Fibroblast of lung (primary cell): ENCODE measurements around the gene NEK10. TPM values are rescaled to one million over a fixed set of nuclear protein-coding genes. Genes with fewer than 3 reads are reported as not detected.

Experiments
- DNase-seq, 2 donors: peaks; one replicate each; pipeline versions ENCODE4 v3.0.0 to v3.0.0-alpha.2; 2010; ENCODE audit warnings: low read depth in 2 of 2
- H2AFZ ChIP-seq: 2 replicates; pipeline ENCODE4 v1.5.1; 2012; ENCODE audit warnings: low read length, control low read depth, inconsistent platforms
- H3K27ac ChIP-seq: 2 replicates; pipeline ENCODE4 v1.5.1; 2011; ENCODE audit warnings: low read length, control low read depth; ENCODE audit not compliant: insufficient read depth
- H3K27me3 ChIP-seq: 2 replicates; pipeline ENCODE4 v1.5.1; 2011; ENCODE audit warnings: mild to moderate bottlenecking, low read length; ENCODE audit not compliant: control insufficient read depth, insufficient read depth
- H3K36me3 ChIP-seq: 2 replicates; pipeline ENCODE4 v1.5.1; 2011; ENCODE audit warnings: low read length; ENCODE audit not compliant: control insufficient read depth, insufficient read depth
- H3K4me1 ChIP-seq: 2 replicates; pipeline ENCODE4 v1.5.1; 2011; ENCODE audit warnings: low read length; ENCODE audit not compliant: control insufficient read depth, insufficient read depth; ENCODE audit errors: extremely low read depth
- H3K4me2 ChIP-seq: 2 replicates; pipeline ENCODE4 v1.5.1; 2011; ENCODE audit warnings: low read length, control low read depth; ENCODE audit not compliant: insufficient read depth; ENCODE audit errors: extremely low read depth
- H3K4me3 ChIP-seq, 4 experiments: fragments of 200-600 bp in 1 of 4; sonication (generic) in 1 of 4; replicated peaks in 1 of 4; 2 replicates each; pipeline ENCODE4 v1.5.1; 2011 to 2016; ENCODE audit warnings: low read length in 4 of 4, low read depth in 3 of 4, mild to moderate bottlenecking in 3 of 4, control low read depth in 2 of 4, inconsistent platforms in 1 of 4, mixed read lengths in 1 of 4; ENCODE audit not compliant: insufficient read depth in 1 of 4; ENCODE audit errors: control extremely low read depth in 1 of 4
- H3K79me2 ChIP-seq: 2 replicates; pipeline ENCODE4 v1.5.1; 2012; ENCODE audit warnings: mild to moderate bottlenecking, low read length, inconsistent platforms; ENCODE audit not compliant: control insufficient read depth, insufficient read depth
- H3K9ac ChIP-seq: 2 replicates; pipeline ENCODE4 v1.5.1; 2011; ENCODE audit warnings: mild to moderate bottlenecking, low read length, control low read depth; ENCODE audit not compliant: insufficient read depth
- H3K9me3 ChIP-seq: 2 replicates; pipeline ENCODE4 v1.5.1; 2012; ENCODE audit warnings: low read depth, low read length; ENCODE audit not compliant: control insufficient read depth, insufficient read depth
- H4K20me1 ChIP-seq: 2 replicates; pipeline ENCODE4 v1.5.1; 2011; ENCODE audit warnings: low read length; ENCODE audit not compliant: control insufficient read depth, insufficient read depth; ENCODE audit errors: extremely low read depth
- EZH2 ChIP-seq: IDR thresholded peaks from 2 replicates; pipeline ENCODE4 v1.5.1; 2012; ENCODE audit warnings: low read length, control low read depth, mild to moderate bottlenecking; ENCODE audit errors: missing control alignments
- polyA plus RNA-seq, 2 donors: library from polyadenylated mRNA; depleted of rRNA in 1 of 2; stranded (reverse) in 1 of 2; unstranded in 1 of 2; fragments of >200 nt; gene quantifications; 2 replicates each; pipeline ENCODE4 v1.2.1, GENCODE V29; 2011 to 2012; ENCODE audit warnings: missing spikeins in 1 of 2
- total RNA-seq: library from RNA; depleted of rRNA; stranded (reverse); fragments of >200 nt; gene quantifications from 2 replicates; pipeline ENCODE4 v1.2.1, GENCODE V29; 2014
- TF ChIP-seq, protein P1 (sequence below), 2 donors: IDR thresholded peaks in 1 of 2; conservative IDR thresholded peaks in 1 of 2; 1 replicate in 1 of 2; 2 replicates in 1 of 2; pipeline ENCODE4 v1.5.1; 2011 to 2012; ENCODE audit warnings: low read length in 2 of 2, control low read depth in 1 of 2, inconsistent platforms in 1 of 2, low read depth in 1 of 2, mild to moderate bottlenecking in 1 of 2

NEK10 gene
- total and polyA plus RNA-seq, 2 donors (not counting 1 experiment from before 2014, with no cell fraction given), result 1.4 to 23.0 TPM

DNA sequence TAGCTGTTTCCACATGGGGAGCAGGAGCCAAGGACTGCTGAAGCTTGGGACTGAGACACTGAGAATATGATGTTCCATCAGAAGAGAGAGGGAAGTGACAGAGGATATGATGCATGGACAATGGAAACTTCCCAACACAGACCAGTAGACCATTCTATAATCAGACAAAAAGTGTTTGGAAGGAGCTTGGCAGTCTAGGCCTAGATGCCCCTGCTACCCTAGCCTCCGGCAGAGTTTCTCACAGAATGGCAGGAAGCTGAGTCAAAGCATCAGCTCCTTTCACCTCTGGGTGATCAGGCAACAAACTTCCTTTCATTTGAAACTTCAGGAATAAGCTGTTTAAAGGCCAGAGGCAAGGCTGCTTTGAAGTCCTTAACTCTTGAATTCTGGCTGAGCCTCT is 222.0 kb downstream of the NEK10 start:
- H3K4me1 ChIP-seq, result no peaks in the 10 kb centered on the region
- no peak for DNase-seq
- H3K4me2 ChIP-seq, result no peak overlapping the region
- H3K4me3 ChIP-seq, result no peak overlapping the region
- no peak overlapping the region for H3K9ac ChIP-seq
- H3K36me3 ChIP-seq, result no peaks in the 10 kb centered on the region
- no peak overlapping the region for H2AFZ ChIP-seq
- H4K20me1 ChIP-seq, result no peaks in the 10 kb centered on the region
- no peak overlapping the region for H3K27ac ChIP-seq
- no peaks in the 10 kb centered on the region for H3K27me3 ChIP-seq
- H3K79me2 ChIP-seq, result no peaks in the 10 kb centered on the region
- no peaks in the 10 kb centered on the region for H3K9me3 ChIP-seq
- TF ChIP-seq, protein P1, sequence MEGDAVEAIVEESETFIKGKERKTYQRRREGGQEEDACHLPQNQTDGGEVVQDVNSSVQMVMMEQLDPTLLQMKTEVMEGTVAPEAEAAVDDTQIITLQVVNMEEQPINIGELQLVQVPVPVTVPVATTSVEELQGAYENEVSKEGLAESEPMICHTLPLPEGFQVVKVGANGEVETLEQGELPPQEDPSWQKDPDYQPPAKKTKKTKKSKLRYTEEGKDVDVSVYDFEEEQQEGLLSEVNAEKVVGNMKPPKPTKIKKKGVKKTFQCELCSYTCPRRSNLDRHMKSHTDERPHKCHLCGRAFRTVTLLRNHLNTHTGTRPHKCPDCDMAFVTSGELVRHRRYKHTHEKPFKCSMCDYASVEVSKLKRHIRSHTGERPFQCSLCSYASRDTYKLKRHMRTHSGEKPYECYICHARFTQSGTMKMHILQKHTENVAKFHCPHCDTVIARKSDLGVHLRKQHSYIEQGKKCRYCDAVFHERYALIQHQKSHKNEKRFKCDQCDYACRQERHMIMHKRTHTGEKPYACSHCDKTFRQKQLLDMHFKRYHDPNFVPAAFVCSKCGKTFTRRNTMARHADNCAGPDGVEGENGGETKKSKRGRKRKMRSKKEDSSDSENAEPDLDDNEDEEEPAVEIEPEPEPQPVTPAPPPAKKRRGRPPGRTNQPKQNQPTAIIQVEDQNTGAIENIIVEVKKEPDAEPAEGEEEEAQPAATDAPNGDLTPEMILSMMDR (conservative IDR thresholded peaks at IDR 0.05 in 1 of 2, IDR thresholded peaks at IDR 0.05 in 1 of 2; ENCODE audit: low read depth in 1 of 2, low read length in 2 of 2), result no peak
- no peak for TF ChIP-seq EZH2

DNA sequence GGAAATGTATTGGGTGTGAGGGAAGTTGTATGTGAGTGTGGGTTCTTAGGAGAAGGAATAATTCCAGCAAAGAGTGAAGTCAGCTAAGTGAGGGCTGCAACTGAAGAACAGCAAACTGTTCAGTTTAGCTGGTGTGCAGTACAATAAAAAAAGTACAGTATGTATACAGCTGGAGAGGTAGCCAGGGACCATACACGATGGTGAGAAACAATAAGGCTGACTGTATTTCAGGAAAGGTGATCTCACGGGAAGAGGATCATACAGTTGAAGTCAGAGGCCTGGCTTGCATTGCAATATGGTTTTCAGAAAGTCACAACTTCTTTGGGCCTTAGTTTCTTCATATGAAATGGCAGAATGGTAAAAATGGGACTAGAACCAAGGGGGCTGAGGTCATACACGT is 222.4 kb downstream of the NEK10 start:
- Histone ChIP-seq H3K9ac (no peak overlapping the region), H3K36me3 (no peaks in the 10 kb centered on the region), H4K20me1 (no peaks in the 10 kb centered on the region), H3K9me3 (no peaks in the 10 kb centered on the region), H3K27ac (no peak overlapping the region), H3K4me2 (no peak overlapping the region), H2AFZ (no peak overlapping the region), H3K4me1 (no peaks in the 10 kb centered on the region), H3K79me2 (no peaks in the 10 kb centered on the region), H3K4me3 (no peak overlapping the region), H3K27me3 (no peaks in the 10 kb centered on the region)
- TF ChIP-seq, protein P1 (conservative IDR thresholded peaks at IDR 0.05 in 1 of 2, IDR thresholded peaks at IDR 0.05 in 1 of 2; ENCODE audit: low read depth in 1 of 2, low read length in 2 of 2), result no peak
- TF ChIP-seq EZH2, result no peak
- no peak for DNase-seq

DNA sequence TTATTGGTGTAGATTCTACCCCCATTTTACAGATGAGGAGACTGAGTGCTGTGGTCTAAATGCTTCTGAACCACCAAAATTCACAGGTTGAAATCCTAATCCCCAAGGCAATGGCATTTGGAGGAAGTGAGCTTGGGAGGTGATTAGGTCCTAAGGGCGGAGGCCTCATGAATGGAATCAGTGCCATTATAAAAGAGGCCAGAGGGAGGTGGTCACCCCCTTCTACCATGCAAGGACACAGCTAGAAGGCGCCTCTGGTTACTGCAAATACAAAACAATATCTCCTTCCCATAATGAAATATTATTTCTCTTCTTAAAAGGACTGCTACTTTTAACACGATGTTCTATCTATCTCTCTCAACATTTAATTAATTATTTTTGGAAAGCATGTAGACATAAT is 223.5 kb downstream of the NEK10 start:
- H3K9ac ChIP-seq, result no peak overlapping the region
- no peaks in the 10 kb centered on the region for H3K79me2 ChIP-seq
- H3K27ac ChIP-seq, result no peak overlapping the region
- no peak for DNase-seq
- no peaks in the 10 kb centered on the region for H3K4me1 ChIP-seq
- no peak overlapping the region for H2AFZ ChIP-seq
- no peak overlapping the region for H3K4me2 ChIP-seq
- H3K4me3 ChIP-seq, result no peak overlapping the region
- H3K9me3 ChIP-seq, result no peaks in the 10 kb centered on the region
- H3K36me3 ChIP-seq, result no peaks in the 10 kb centered on the region
- no peaks in the 10 kb centered on the region for H4K20me1 ChIP-seq
- no peaks in the 10 kb centered on the region for H3K27me3 ChIP-seq
- no peak for TF ChIP-seq EZH2
- TF ChIP-seq, protein P1 (conservative IDR thresholded peaks at IDR 0.05 in 1 of 2, IDR thresholded peaks at IDR 0.05 in 1 of 2; ENCODE audit: low read depth in 1 of 2, low read length in 2 of 2), result no peak
